MM.1S (cell line): ENCODE measurements around the gene ERICH6.
A peak's percentile ranks its signal among the peaks of the same experiment; 100 is the strongest.

ENCODE experiments used
- DNase-seq: peaks from one replicate; pipeline ENCODE4 v3.0.0-alpha.2; 2015
- H2AFZ ChIP-seq: fragments of 300-600 bp; sonication (generic); 2 replicates; pipeline ENCODE4 v1.6.0; 2016; ENCODE audit warnings: antibody characterized with exemption, low read length
- H3F3A ChIP-seq: fragments of 300-600 bp; sonication (generic); 2 replicates; pipeline ENCODE4 v1.6.1; 2016; ENCODE audit warnings: mild to moderate bottlenecking, antibody characterized with exemption, low read length, moderate library complexity, mixed read lengths; ENCODE audit not compliant: insufficient read depth
- H3K27ac ChIP-seq: fragments of 300-600 bp; sonication (generic); 2 replicates; pipeline ENCODE4 v1.5.1; 2016; ENCODE audit warnings: mild to moderate bottlenecking, low read length
- H3K27me3 ChIP-seq: fragments of 300-600 bp; sonication (generic); replicated peaks from 2 replicates; pipeline ENCODE4 v1.6.0; 2016; ENCODE audit warnings: low read length; ENCODE audit not compliant: insufficient read depth
- H3K36me3 ChIP-seq: fragments of 300-600 bp; sonication (generic); replicated peaks from 2 replicates; pipeline ENCODE4 v1.6.1; 2016; ENCODE audit warnings: mild to moderate bottlenecking, low read length, mixed read lengths; ENCODE audit not compliant: insufficient read depth
- H3K4me1 ChIP-seq: fragments of 300-600 bp; sonication (generic); 2 replicates; pipeline ENCODE4 v1.6.1; 2016; ENCODE audit warnings: low read length, mixed read lengths
- H3K4me2 ChIP-seq: fragments of 300-600 bp; sonication (generic); 2 replicates; pipeline ENCODE4 v1.6.0; 2016; ENCODE audit warnings: low read depth, low read length
- H3K4me3 ChIP-seq: fragments of 300-600 bp; sonication (generic); 2 replicates; pipeline ENCODE4 v1.5.1; 2016; ENCODE audit warnings: low read length, mixed read lengths
- H3K79me2 ChIP-seq: fragments of 300-600 bp; sonication (generic); 2 replicates; pipeline ENCODE4 v1.6.1; 2016; ENCODE audit warnings: mixed run types, low read length, mixed read lengths
- H3K9ac ChIP-seq: fragments of 300-600 bp; sonication (generic); 2 replicates; pipeline ENCODE4 v1.6.1; 2016; ENCODE audit warnings: low read length, mixed read lengths
- H3K9me2 ChIP-seq: fragments of 300-600 bp; sonication (generic); replicated peaks from 2 replicates; pipeline ENCODE4 v1.6.1; 2016; ENCODE audit warnings: mild to moderate bottlenecking, low read length, mixed read lengths; ENCODE audit not compliant: insufficient read depth
- H3K9me3 ChIP-seq: fragments of 300-600 bp; sonication (generic); replicated peaks from 2 replicates; pipeline ENCODE4 v1.6.1; 2016; ENCODE audit warnings: mild to moderate bottlenecking, low read length, mixed read lengths; ENCODE audit not compliant: insufficient read depth
- H4K20me1 ChIP-seq: fragments of 300-600 bp; sonication (generic); 2 replicates; pipeline ENCODE4 v1.6.1; 2016; ENCODE audit warnings: mild to moderate bottlenecking, low read length, moderate library complexity, mixed read lengths; ENCODE audit not compliant: insufficient read depth
- EZH2 ChIP-seq: fragments of 300-600 bp; sonication (generic); optimal IDR thresholded peaks from 2 replicates; pipeline ENCODE3; 2017; ENCODE audit warnings: low read depth, mild to moderate bottlenecking, antibody characterized with exemption, low read length, mixed read lengths
- EZH2phosphoT487 ChIP-seq: fragments of 300-600 bp; sonication (generic); IDR thresholded peaks from 2 replicates; pipeline ENCODE4 v1.6.1; 2018; ENCODE audit warnings: antibody characterized with exemption, low read length
- TF ChIP-seq, protein P1 (sequence below): fragments of 300-600 bp; sonication (generic); IDR thresholded peaks from 2 replicates; pipeline ENCODE4 v1.5.1; 2016; ENCODE audit warnings: antibody characterized with exemption, low read length, mixed read lengths

Gene ERICH6

DNA sequence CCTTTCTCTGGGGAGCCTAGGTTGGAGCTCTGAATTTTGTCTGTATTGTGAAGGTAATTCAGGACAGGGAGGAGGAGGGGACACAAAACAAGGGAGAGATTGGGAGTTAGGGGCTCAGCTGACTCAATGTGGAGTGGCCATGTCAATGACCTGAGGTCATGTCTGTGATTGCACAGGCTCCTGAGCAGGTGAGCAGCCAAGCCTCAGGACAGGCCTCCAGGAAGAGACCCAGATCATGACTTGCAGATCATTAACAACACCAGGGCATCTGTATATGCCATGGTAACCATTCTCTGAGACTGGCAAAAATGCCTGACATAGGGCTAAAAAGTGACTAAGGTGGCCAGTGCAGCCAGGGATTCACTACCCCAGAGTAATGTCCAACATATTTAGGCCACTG, 20.9 kb downstream of the ERICH6 start:
- H3K4me1 ChIP-seq: peaks cover 27% of the 10 kb centered on the region
- peak overlapping the region; percentile 0; the same call in 1 of the 2 replicates for H2AFZ ChIP-seq
- no peaks in the 10 kb centered on the region for H3K9me2 ChIP-seq
- DNase-seq: no peak
- no peak overlapping the region for H3K9ac ChIP-seq
- H3F3A ChIP-seq: peaks cover 13% of the 10 kb centered on the region
- peak overlapping the region; percentile 94; the same call in 1 of the 2 replicates for H3K27ac ChIP-seq
- no peaks in the 10 kb centered on the region for H3K36me3 ChIP-seq
- no peaks in the 10 kb centered on the region for H4K20me1 ChIP-seq
- TF ChIP-seq, protein P1, sequence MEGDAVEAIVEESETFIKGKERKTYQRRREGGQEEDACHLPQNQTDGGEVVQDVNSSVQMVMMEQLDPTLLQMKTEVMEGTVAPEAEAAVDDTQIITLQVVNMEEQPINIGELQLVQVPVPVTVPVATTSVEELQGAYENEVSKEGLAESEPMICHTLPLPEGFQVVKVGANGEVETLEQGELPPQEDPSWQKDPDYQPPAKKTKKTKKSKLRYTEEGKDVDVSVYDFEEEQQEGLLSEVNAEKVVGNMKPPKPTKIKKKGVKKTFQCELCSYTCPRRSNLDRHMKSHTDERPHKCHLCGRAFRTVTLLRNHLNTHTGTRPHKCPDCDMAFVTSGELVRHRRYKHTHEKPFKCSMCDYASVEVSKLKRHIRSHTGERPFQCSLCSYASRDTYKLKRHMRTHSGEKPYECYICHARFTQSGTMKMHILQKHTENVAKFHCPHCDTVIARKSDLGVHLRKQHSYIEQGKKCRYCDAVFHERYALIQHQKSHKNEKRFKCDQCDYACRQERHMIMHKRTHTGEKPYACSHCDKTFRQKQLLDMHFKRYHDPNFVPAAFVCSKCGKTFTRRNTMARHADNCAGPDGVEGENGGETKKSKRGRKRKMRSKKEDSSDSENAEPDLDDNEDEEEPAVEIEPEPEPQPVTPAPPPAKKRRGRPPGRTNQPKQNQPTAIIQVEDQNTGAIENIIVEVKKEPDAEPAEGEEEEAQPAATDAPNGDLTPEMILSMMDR: no peak
- TF ChIP-seq EZH2phosphoT487 (no peak), EZH2 (no peak)
- H3K4me2 ChIP-seq: no peak overlapping the region
- H3K79me2 ChIP-seq: no peaks in the 10 kb centered on the region
- no peak overlapping the region for H3K4me3 ChIP-seq
- no peaks in the 10 kb centered on the region for H3K9me3 ChIP-seq
- no peaks in the 10 kb centered on the region for H3K27me3 ChIP-seq

DNA sequence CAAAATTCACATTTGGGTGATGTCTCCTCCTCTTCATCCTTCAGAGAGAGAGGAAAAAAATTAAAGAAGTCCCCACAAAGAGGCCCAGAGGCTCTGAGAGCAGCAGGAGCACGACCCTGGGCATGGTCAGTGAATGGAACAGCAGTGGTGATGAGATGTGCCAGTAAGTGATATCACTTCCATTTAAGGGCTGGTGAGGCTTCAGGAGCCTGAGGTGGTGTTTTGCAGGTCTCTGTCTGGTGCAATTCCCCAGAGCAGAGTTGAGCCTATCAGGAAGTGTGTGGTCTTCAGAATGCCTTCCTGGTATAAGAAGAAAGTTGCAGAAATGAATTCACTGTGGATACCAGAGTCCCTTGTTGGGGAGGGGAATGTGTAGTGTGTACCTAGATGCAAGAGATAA, 21.4 kb downstream of the ERICH6 start:
- Histone ChIP-seq H3K4me1 (peaks cover 27% of the 10 kb centered on the region), H3K9me2 (no peaks in the 10 kb centered on the region), H4K20me1 (no peaks in the 10 kb centered on the region), H3K27me3 (no peaks in the 10 kb centered on the region), H3K79me2 (no peaks in the 10 kb centered on the region), H3K4me2 (no peak overlapping the region), H3K9ac (no peak overlapping the region), H3K9me3 (no peaks in the 10 kb centered on the region), H3K36me3 (no peaks in the 10 kb centered on the region), H2AFZ (peak overlapping the region; percentile 0; the same call in 1 of the 2 replicates), H3F3A (peaks cover 13% of the 10 kb centered on the region), H3K27ac (peak overlapping the region; percentile 94; the same call in 1 of the 2 replicates), H3K4me3 (no peak overlapping the region)
- no peak for DNase-seq
- TF ChIP-seq EZH2: no peak
- TF ChIP-seq, protein P1: no peak
- TF ChIP-seq EZH2phosphoT487: no peak

DNA sequence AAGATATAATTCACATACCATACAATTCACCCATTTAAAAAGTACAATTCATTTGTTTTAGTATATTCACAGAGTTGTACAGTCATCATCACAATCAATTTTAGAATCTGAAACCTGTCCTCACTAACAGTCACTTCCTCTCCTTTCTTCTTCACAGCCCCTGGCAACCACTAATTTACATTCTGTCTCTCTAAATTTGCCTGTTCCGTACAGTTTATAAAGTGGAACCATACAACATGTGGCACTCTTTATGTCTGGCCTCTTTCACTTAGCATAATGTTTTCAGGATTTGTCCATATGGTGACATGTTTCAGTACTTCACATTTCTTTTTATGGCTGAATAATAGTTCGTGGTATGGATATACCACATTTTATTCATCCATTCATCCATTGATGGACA, 22.7 kb downstream of the ERICH6 start:
- TF ChIP-seq EZH2 (no peak), EZH2phosphoT487 (no peak)
- TF ChIP-seq, protein P1: no peak
- no peaks in the 10 kb centered on the region for H4K20me1 ChIP-seq
- H3K79me2 ChIP-seq: no peaks in the 10 kb centered on the region
- H3K4me1 ChIP-seq: peaks cover 27% of the 10 kb centered on the region
- H3F3A ChIP-seq: peaks cover 13% of the 10 kb centered on the region
- H3K27me3 ChIP-seq: no peaks in the 10 kb centered on the region
- H3K4me2 ChIP-seq: peak overlapping the region; percentile 84
- H3K9me2 ChIP-seq: no peaks in the 10 kb centered on the region
- peak overlapping the region; percentile 78 for H3K9ac ChIP-seq
- peak overlapping the region; percentile 94 for H3K27ac ChIP-seq
- no peaks in the 10 kb centered on the region for H3K36me3 ChIP-seq
- H2AFZ ChIP-seq: 0 out of 2 replicates have a peak overlapping the region, but pooled peaks have one; percentile 7
- peak overlapping the region; percentile 37 for H3K4me3 ChIP-seq
- peak; percentile 91 for DNase-seq
- H3K9me3 ChIP-seq: no peaks in the 10 kb centered on the region
